Sigmoid colon (tissue), 7 donors: ENCODE measurements around the gene CYBB. TPM values are rescaled to one million over a fixed set of nuclear protein-coding genes. Genes with fewer than 3 reads are reported as not detected.

ENCODE experiments used
- DNase-seq: peaks from one replicate; pipeline ENCODE4 v3.0.0-alpha.2; 2019
- H3K27ac ChIP-seq, 4 donors: fragments of 200-600 bp; sonication (generic); one replicate each; pipeline ENCODE4 v1.5.1; 2016 to 2019; ENCODE audit warnings: mild to moderate bottlenecking in 1 of 4
- H3K27me3 ChIP-seq, 3 donors: fragments of 200-600 bp; sonication (generic); one replicate each; pipeline ENCODE4 v1.5.1; 2019; ENCODE audit warnings: mild to moderate bottlenecking in 1 of 3
- H3K36me3 ChIP-seq, 4 donors: fragments of 200-600 bp; sonication (generic); one replicate each; pipeline ENCODE4 v1.5.1; 2016 to 2019
- H3K4me1 ChIP-seq, 4 donors: fragments of 200-600 bp; sonication (generic); one replicate each; pipeline ENCODE4 v1.5.1; 2017 to 2019
- H3K4me3 ChIP-seq, 4 donors: fragments of 200-600 bp; sonication (generic); one replicate each; pipeline ENCODE4 v1.5.1; 2017 to 2019; ENCODE audit warnings: mild to moderate bottlenecking in 2 of 4, moderate library complexity in 1 of 4
- H3K9me3 ChIP-seq, 4 donors: fragments of 200-600 bp in 3 of 4; sonication (generic) in 3 of 4; one replicate each; pipeline versions ENCODE4 v1.5.1 to v1.6.1; 2013 to 2019
- EP300 ChIP-seq, 4 donors: sonication (generic); formaldehyde crosslinking; IDR thresholded peaks; one replicate each; pipeline ENCODE4 v1.6.1; 2017; ENCODE audit warnings: antibody characterized with exemption in 4 of 4
- POLR2A ChIP-seq, 2 donors: fragments of 450-650 bp; IDR thresholded peaks; one replicate each; pipeline ENCODE4 v1.6.1; 2016; ENCODE audit warnings: antibody characterized with exemption in 2 of 2, mild to moderate bottlenecking in 2 of 2, moderate library complexity in 2 of 2
- POLR2AphosphoS5 ChIP-seq, 4 donors: sonication (generic); formaldehyde crosslinking; IDR thresholded peaks; one replicate each; pipeline ENCODE4 v1.6.1; 2017; ENCODE audit warnings: antibody characterized with exemption in 4 of 4
- WGBS, 2 donors: extraction: QIAGEN DNeasy Blood & Tissue Kit; methylation state at CpG; one replicate each; pipeline ENCODE4 v1.1.7; 2013; 5-methylcytosine and 5-hydroxymethylcytosine counted together
- intact Hi-C: fragments of 100-400 bp; cut with DNase I; formaldehyde crosslinking; loops from one replicate; pipeline ENCODE4 v1.15.1; 2023
- polyA plus RNA-seq, 3 donors: library from polyadenylated mRNA; stranded (reverse); fragments of 200-250 nt; gene quantifications; one replicate each; pipeline ENCODE4 v1.2.3, GENCODE V29; 2013
- total RNA-seq, 4 donors: library from RNA; depleted of rRNA; stranded (reverse); fragments of >200 nt; gene quantifications; one replicate each; pipeline ENCODE4 v1.1.0, GENCODE V29; 2016
- TF ChIP-seq, protein P1 (sequence below), 4 experiments: fragments of 450-650 bp in 3 of 4; fragments of 200-600 bp in 1 of 4; IDR thresholded peaks; one replicate each; pipeline ENCODE4 v1.5.1; 2016 to 2019; ENCODE audit warnings: antibody characterized with exemption in 4 of 4, mild to moderate bottlenecking in 3 of 4, moderate library complexity in 2 of 4
- donor health status: healthy with polysubstance abuse.
- donor health status: Bipolar disorder and iron deficiency.
- donor health status: healthy.

Gene CYBB
- total and polyA plus RNA-seq, 7 donors, result 6.0 to 28.5 (median 23.0) TPM

- intact Hi-C loops, result no loop called here
- Histone ChIP-seq H3K27me3 (no peaks in the 10 kb centered on the region), H3K4me3 (no peak overlapping the region), H3K9me3 (no peaks in the 10 kb centered on the region), H3K36me3 (no peaks in the 10 kb centered on the region), H3K4me1 (no peaks in the 10 kb centered on the region), H3K27ac (no peak overlapping the region)
- 23 to 54% methylated on average over 4 of the region's 4 CpGs for WGBS, 2 donors
- no peak for DNase-seq
- TF ChIP-seq EP300 (IDR thresholded peaks at IDR 0.05), result no peak
- no peak for TF ChIP-seq POLR2A (IDR thresholded peaks at IDR 0.05)
- TF ChIP-seq, protein P1, sequence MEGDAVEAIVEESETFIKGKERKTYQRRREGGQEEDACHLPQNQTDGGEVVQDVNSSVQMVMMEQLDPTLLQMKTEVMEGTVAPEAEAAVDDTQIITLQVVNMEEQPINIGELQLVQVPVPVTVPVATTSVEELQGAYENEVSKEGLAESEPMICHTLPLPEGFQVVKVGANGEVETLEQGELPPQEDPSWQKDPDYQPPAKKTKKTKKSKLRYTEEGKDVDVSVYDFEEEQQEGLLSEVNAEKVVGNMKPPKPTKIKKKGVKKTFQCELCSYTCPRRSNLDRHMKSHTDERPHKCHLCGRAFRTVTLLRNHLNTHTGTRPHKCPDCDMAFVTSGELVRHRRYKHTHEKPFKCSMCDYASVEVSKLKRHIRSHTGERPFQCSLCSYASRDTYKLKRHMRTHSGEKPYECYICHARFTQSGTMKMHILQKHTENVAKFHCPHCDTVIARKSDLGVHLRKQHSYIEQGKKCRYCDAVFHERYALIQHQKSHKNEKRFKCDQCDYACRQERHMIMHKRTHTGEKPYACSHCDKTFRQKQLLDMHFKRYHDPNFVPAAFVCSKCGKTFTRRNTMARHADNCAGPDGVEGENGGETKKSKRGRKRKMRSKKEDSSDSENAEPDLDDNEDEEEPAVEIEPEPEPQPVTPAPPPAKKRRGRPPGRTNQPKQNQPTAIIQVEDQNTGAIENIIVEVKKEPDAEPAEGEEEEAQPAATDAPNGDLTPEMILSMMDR (IDR thresholded peaks at IDR 0.05), result no peak
Observed at GRCh38 chrX:37813570-37813969, 33.7 kb downstream of the CYBB start.

DNA sequence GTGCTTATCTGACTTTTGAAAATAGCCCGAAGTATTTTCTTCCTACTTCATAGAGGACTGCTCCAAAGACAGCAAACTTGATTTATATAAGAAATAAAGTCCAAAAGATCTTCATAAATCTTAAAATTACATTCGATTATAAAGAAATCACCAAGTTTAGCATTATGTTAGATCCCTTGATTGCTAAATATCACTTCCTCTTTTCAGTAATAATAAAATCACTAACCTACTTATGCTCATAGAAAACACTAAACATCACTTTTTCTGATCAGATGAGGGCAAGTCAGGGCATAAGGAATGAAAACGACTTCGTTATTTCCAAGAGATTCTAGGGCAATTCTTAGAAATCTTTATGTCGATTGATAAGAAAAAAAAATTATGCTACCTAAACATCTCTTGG, 35.5 kb downstream of the CYBB start:
- Histone ChIP-seq H3K36me3 (no peaks in the 10 kb centered on the region), H3K4me3 (no peak overlapping the region), H3K4me1 (no peaks in the 10 kb centered on the region), H3K27ac (no peak overlapping the region), H3K27me3 (no peaks in the 10 kb centered on the region), H3K9me3 (no peaks in the 10 kb centered on the region)
- intact Hi-C loops, result no loop called here
- 77 to 85% methylated on average over 5 of the region's 5 CpGs for WGBS, 2 donors
- DNase-seq, result no peak
- TF ChIP-seq POLR2A (IDR thresholded peaks at IDR 0.05) (no peak), EP300 (IDR thresholded peaks at IDR 0.05) (no peak), POLR2AphosphoS5 (IDR thresholded peaks at IDR 0.05) (no peak)
- TF ChIP-seq, protein P1 (IDR thresholded peaks at IDR 0.05), result no peak

DNA sequence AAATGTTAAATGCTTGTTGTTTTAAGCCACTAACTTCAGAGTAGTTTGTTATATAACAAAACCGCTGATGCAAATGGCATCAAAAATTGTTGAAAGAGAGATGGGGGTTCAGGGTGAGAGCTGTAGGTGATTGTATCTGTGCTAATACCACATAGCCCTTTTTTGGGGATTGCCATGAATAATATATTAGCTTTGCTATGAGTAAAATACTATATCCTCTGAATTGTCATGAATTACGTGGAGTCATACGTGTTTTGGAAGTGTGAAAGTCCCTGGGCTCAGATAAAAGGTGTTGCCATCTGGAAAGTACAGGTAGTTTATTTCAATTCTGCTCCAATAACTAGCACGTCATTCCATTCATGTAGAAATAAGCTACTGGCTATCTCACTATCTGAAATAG, 36.9 kb downstream of the CYBB start:
- Histone ChIP-seq H3K27me3 (no peaks in the 10 kb centered on the region), H3K27ac (no peak overlapping the region), H3K4me1 (no peaks in the 10 kb centered on the region), H3K36me3 (no peaks in the 10 kb centered on the region), H3K9me3 (no peaks in the 10 kb centered on the region), H3K4me3 (no peak overlapping the region)
- DNase-seq, result no peak
- intact Hi-C loops, result no loop called here
- TF ChIP-seq POLR2AphosphoS5 (IDR thresholded peaks at IDR 0.05), result no peak
- 80 to 93% methylated on average over 4 of the region's 4 CpGs for WGBS, 2 donors

DNA sequence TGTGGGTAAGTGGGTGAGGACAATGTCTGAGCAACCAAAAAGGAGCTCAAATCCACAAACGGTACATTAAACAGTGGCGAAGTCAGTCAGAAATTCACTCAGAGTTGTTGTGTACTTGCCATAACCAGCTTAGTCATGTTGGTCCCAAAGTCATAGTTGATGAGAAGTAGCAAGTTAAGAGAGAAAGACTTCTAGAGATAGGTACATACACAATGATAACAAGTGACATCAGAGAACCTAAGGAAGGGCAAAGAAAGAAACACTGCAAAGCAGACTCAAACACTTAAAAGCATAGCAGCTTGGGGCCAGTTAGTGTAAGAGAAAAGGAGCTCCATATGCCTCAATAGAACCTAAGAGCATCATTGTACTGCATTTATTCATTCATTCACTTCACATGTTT, 37.3 kb downstream of the CYBB start:
- H3K27me3 ChIP-seq, result no peaks in the 10 kb centered on the region
- no peaks in the 10 kb centered on the region for H3K4me1 ChIP-seq
- 87 to 94% methylated on average over 2 of the region's 2 CpGs for whole genome bisulfite sequencing, 2 donors
- no peaks in the 10 kb centered on the region for H3K9me3 ChIP-seq
- no peak for TF ChIP-seq POLR2AphosphoS5 (IDR thresholded peaks at IDR 0.05)
- no peak for TF ChIP-seq POLR2A (IDR thresholded peaks at IDR 0.05)
- TF ChIP-seq, protein P1 (IDR thresholded peaks at IDR 0.05), result no peak
- no peak for TF ChIP-seq EP300 (IDR thresholded peaks at IDR 0.05)
- DNase-seq, result no peak
- intact Hi-C loops, result no loop called here
- H3K36me3 ChIP-seq, result no peaks in the 10 kb centered on the region
- H3K27ac ChIP-seq, result no peak overlapping the region
- H3K4me3 ChIP-seq, result no peak overlapping the region

GRCh38 chrX:37817579-37817978, 37.7 kb downstream of the CYBB start:
- H3K4me3 ChIP-seq, result no peak overlapping the region
- no peaks in the 10 kb centered on the region for H3K4me1 ChIP-seq
- intact Hi-C loops, result no loop called here
- 8 to 20% methylated on average over 3 of the region's 3 CpGs for WGBS, 2 donors
- no peak overlapping the region for H3K27ac ChIP-seq
- no peaks in the 10 kb centered on the region for H3K27me3 ChIP-seq
- no peak for TF ChIP-seq POLR2A (IDR thresholded peaks at IDR 0.05)
- no peak for TF ChIP-seq POLR2AphosphoS5 (IDR thresholded peaks at IDR 0.05)
- TF ChIP-seq, protein P1 (IDR thresholded peaks at IDR 0.05), result no peak
- TF ChIP-seq EP300 (IDR thresholded peaks at IDR 0.05), result no peak
- no peaks in the 10 kb centered on the region for H3K36me3 ChIP-seq
- H3K9me3 ChIP-seq, result no peaks in the 10 kb centered on the region
- no peak for DNase-seq
